Measurements from ENCODE around the gene PTPRM.

Gene PTPRM

DNA sequence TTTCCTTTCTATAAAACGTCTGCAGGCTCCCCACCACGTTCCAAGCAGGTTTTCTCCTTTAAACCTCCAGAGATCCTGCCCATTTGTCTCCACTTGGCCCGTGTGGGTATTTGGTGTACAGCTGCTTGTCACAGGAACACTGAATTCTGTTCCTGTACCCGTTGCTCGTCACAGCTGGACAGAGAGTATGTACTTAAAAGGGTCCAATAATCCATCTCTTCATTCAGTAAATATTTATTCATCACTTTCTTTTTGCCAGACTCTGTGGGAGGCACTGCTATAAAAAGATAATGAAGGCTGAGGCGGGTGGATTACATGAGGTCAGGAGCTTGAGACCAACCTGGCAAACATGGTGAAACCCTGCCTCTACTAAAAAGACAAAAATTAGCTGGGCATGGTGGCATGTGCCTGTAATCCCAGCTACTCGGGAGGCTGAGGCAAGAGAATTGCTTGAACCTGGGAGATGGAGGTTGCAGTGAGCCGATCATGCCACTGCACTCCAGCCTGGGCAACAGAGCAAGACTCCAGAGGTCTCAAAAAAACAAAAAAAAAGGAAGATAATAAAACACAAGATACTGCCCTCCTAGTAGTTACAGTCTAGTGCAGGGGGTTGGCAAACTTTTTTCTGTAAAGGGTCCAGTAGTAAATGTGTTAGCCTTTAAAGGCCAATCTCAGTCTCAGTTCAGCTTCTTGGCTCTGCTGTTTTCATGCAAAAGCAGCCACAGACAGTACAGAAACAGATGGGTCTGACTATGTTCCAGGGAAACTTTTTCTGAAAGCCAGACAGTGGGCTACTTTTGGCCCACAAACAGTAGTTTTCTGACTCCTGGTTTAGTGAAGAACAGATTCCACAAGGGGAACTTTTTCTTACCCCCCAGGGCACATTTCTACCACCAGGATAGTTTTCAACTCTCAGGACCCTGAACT lies 732.2 kb downstream of the PTPRM start:
- ATAC-seq = no peak
- TF ChIP-seq TOX (CRISPR knock-in tag; IDR thresholded peaks at IDR 0.05; ENCODE audit: borderline replicate concordance) (no peak), SNAI2 (CRISPR knock-in tag; IDR thresholded peaks at IDR 0.05) (no peak), GLIS3 (CRISPR knock-in tag; IDR thresholded peaks at IDR 0.05) (no peak), ZNF70 (CRISPR knock-in tag; IDR thresholded peaks at IDR 0.05) (no peak), PPARA (CRISPR knock-in tag; IDR thresholded peaks at IDR 0.05; ENCODE audit: borderline replicate concordance) (no peak), BACH2 (CRISPR knock-in tag; IDR thresholded peaks at IDR 0.05; ENCODE audit: borderline replicate concordance) (no peak), OSR1 (CRISPR knock-in tag; IDR thresholded peaks at IDR 0.05) (no peak), ISL1 (CRISPR knock-in tag; IDR thresholded peaks at IDR 0.05) (no peak), ZFP30 (CRISPR knock-in tag; IDR thresholded peaks at IDR 0.05) (no peak), ZNF565 (CRISPR knock-in tag; conservative IDR thresholded peaks at IDR 0.05; ENCODE audit: low read depth) (no peak), TCF4 (CRISPR knock-in tag; IDR thresholded peaks at IDR 0.05; ENCODE audit: borderline replicate concordance) (no peak), ZFP3 (CRISPR knock-in tag; IDR thresholded peaks at IDR 0.05) (no peak), ARNTL (CRISPR knock-in tag; IDR thresholded peaks at IDR 0.05; ENCODE audit: borderline replicate concordance, low read depth) (no peak)
- TF ChIP-seq, protein P1, sequence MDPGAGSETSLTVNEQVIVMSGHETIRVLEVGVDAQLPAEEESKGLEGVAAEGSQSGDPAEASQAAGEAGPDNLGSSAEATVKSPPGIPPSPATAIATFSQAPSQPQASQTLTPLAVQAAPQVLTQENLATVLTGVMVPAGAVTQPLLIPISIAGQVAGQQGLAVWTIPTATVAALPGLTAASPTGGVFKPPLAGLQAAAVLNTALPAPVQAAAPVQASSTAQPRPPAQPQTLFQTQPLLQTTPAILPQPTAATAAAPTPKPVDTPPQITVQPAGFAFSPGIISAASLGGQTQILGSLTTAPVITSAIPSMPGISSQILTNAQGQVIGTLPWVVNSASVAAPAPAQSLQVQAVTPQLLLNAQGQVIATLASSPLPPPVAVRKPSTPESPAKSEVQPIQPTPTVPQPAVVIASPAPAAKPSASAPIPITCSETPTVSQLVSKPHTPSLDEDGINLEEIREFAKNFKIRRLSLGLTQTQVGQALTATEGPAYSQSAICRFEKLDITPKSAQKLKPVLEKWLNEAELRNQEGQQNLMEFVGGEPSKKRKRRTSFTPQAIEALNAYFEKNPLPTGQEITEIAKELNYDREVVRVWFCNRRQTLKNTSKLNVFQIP (CRISPR knock-in tag; IDR thresholded peaks at IDR 0.05; ENCODE audit: borderline replicate concordance, low read depth) = no peak
- TF ChIP-seq, protein P2, sequence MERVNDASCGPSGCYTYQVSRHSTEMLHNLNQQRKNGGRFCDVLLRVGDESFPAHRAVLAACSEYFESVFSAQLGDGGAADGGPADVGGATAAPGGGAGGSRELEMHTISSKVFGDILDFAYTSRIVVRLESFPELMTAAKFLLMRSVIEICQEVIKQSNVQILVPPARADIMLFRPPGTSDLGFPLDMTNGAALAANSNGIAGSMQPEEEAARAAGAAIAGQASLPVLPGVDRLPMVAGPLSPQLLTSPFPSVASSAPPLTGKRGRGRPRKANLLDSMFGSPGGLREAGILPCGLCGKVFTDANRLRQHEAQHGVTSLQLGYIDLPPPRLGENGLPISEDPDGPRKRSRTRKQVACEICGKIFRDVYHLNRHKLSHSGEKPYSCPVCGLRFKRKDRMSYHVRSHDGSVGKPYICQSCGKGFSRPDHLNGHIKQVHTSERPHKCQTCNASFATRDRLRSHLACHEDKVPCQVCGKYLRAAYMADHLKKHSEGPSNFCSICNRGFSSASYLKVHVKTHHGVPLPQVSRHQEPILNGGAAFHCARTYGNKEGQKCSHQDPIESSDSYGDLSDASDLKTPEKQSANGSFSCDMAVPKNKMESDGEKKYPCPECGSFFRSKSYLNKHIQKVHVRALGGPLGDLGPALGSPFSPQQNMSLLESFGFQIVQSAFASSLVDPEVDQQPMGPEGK (CRISPR knock-in tag; IDR thresholded peaks at IDR 0.05; ENCODE audit: borderline replicate concordance) = no peak
- TF ChIP-seq, protein P3, sequence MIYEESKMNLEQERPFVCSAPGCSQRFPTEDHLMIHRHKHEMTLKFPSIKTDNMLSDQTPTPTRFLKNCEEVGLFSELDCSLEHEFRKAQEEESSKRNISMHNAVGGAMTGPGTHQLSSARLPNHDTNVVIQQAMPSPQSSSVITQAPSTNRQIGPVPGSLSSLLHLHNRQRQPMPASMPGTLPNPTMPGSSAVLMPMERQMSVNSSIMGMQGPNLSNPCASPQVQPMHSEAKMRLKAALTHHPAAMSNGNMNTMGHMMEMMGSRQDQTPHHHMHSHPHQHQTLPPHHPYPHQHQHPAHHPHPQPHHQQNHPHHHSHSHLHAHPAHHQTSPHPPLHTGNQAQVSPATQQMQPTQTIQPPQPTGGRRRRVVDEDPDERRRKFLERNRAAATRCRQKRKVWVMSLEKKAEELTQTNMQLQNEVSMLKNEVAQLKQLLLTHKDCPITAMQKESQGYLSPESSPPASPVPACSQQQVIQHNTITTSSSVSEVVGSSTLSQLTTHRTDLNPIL (CRISPR knock-in tag; IDR thresholded peaks at IDR 0.05; ENCODE audit: low read depth) = no peak

GRCh38 chr18:8300751-8301410 lies 733.8 kb downstream of the PTPRM start:
- TF ChIP-seq ISL1 (CRISPR knock-in tag; IDR thresholded peaks at IDR 0.05) (no peak), ARNTL (CRISPR knock-in tag; IDR thresholded peaks at IDR 0.05; ENCODE audit: borderline replicate concordance, low read depth) (no peak), PPARA (CRISPR knock-in tag; IDR thresholded peaks at IDR 0.05; ENCODE audit: borderline replicate concordance) (no peak), CSRNP3 (CRISPR knock-in tag; IDR thresholded peaks at IDR 0.05) (no peak), CSDC2 (CRISPR knock-in tag; IDR thresholded peaks at IDR 0.05) (no peak), SNAI2 (CRISPR knock-in tag; IDR thresholded peaks at IDR 0.05) (no peak), GLIS3 (CRISPR knock-in tag; IDR thresholded peaks at IDR 0.05) (no peak), ZFP30 (CRISPR knock-in tag; IDR thresholded peaks at IDR 0.05) (no peak)
- TF ChIP-seq, protein P2 (CRISPR knock-in tag; IDR thresholded peaks at IDR 0.05; ENCODE audit: borderline replicate concordance) = no peak
- TF ChIP-seq, protein P1 (CRISPR knock-in tag; IDR thresholded peaks at IDR 0.05; ENCODE audit: borderline replicate concordance, low read depth) = no peak
- TF ChIP-seq, protein P3 (CRISPR knock-in tag; IDR thresholded peaks at IDR 0.05; ENCODE audit: low read depth) = no peak
- ATAC-seq = no peak

All from SK-N-SH treated with all-trans-retinoic acid at 6 μM for 48 hours (cell line).